HG02610 (cell line): ENCODE results near the gene MSI2.

Experiments
- ATAC-seq: cut with Tn5 transposase; IDR thresholded peaks from one replicate; pipeline ENCODE4 v1.9.1; 2021; ENCODE audit warnings: mild to moderate bottlenecking, moderate library complexity; ENCODE audit not compliant: unreplicated experiment

MSI2 gene

DNA sequence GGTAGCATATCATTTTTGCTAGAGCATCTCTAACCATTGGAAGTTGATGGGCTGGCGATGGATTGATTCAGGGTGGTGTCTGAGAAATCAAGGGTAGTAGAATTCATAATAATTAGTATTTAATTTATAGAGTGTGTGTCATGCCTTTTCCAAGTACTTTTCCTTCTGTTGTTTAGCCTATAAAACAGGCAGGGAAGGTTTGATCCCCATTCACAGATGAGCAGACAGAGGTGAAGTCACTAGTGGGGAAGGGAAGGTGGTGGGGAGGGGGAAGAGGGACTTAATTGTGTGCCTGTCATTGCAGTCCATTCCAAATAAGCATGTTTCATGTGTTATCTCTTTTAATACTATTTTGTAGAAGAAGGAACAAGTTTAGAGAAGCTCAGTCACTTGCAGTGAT, 131.3 kb downstream of the MSI2 start:
- ATAC-seq: no peak

DNA sequence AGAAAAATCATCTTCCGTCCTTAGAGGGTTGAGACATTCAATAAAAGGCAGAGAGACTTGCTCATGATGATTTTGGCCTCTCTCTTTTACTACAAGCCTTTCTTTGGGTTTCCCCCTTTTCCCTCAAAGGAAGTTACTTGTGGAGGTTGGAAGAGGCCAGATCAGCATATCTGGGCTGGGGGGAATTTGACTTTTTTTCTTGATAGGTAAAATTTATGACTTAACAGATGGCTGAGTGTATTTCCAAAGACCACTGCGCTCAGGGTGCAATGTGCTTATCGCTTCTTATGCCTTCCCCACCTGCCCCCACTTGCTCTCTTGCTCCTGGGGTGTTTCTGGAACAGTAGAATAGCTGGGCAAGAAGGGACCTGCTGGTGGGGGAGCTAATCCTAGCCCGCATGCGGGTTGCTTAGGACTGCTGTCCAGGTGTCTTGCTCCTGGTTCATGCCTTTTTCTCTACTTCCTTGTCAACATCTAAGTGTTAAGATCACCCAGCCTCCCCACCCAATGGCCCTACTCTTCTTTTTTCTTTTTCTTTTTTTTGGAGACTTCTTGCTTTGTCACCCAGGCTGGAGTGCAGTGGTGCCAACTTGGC, 131.9 kb downstream of the MSI2 start:
- ATAC-seq: no peak

DNA sequence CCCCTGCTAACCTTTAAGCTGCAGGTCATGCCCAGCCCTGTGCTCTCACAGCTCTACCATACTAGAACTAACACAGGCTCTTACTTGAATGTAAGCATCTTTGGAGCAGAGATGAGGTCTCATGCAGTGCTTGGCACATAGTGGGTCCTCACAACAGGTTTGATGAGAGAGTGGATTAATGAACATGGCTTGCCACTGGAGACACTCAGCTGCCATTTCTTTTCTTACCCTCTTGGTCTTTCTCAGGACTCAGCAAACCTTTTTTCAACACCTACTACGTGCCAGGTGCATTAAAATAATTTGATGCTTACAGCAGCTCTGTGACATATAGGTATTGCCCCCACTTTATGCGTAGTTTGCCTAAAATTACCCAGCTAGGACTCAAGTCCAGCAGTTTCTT, 133.2 kb downstream of the MSI2 start:
- no peak for ATAC-seq

DNA sequence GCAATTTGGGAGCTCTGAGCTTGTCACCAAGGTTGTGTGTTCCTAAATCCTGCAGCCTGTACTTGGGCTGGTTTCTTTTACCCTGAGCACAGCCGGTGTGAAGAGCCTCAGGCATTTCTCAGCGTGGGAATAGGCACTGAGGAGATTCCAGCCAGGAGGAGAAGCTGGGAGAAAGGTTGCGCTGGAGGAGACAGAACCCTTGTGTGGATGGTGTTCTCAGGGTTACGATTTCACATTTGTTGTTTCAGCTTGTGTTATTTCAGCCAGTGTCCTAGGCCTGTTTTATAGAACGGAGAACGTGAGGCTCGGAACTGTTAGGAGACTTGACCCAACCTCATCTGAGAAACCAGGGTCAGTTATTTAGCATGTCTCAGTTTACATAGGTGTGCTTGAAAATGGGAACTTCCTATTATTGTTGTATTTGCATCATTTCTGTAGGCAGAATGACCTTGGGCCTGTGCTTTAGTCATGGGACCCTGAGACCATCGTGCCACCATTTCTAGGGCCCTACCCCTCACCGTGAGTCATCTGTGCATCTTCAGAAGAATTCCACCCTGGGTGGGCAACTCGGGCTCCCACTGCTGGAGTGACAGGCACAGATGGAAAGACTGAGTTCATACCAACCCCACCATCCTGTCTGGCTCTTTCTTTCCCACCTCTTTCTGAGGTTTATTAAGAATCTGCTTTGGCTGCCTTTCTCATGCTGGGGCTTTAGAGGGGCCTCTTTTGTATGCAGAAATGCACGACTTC, 134.9 kb downstream of the MSI2 start:
- ATAC-seq: no peak

DNA sequence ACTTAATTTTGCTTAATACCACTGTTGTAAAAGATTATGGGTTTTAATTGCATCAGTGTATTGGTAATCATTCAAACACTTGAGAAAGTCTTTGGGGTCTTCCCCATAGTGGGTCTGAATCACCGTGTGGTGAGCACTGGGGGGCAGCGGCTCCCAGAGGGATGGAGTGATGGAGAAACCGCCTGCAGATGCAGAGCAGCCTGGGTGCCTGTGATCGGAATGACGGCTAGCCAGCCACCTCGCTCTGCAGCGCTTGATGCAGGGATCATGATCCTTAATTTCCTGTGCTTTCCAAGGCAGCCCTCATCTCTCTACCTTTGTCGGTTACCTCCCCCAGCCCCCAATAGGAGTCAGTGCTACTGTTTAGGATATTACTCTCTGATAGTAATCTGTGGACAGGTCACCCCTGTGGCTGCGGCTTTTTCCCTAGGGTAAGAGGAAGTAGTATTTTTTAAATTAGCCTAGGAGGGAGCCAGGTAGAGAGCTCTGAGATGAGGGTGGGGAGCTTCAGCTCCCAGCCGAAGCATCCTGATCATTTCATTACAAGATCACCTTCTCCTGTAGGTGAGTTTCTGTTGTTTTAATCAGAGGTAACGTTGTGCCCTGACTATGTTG, 135.6 kb downstream of the MSI2 start:
- ATAC-seq: no peak

DNA sequence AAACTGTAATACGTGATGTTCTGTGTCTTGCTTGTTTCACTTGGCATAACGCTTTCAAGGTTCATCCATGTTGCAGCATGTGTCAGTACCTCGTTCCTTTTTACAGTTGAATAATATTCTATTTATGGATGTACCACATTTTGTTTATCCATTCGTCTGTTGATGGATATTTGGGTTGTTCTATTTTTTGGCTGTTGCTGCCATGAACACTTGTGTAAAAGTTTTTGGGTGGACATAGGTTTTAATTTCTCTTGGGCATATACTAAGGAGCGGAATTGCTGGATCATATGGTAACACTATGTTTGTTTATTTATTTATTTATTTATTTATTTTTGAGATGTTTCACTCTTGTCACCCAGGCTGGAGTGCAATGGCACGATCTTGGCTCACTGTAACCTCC, 137.0 kb downstream of the MSI2 start:
- ATAC-seq: no peak

DNA sequence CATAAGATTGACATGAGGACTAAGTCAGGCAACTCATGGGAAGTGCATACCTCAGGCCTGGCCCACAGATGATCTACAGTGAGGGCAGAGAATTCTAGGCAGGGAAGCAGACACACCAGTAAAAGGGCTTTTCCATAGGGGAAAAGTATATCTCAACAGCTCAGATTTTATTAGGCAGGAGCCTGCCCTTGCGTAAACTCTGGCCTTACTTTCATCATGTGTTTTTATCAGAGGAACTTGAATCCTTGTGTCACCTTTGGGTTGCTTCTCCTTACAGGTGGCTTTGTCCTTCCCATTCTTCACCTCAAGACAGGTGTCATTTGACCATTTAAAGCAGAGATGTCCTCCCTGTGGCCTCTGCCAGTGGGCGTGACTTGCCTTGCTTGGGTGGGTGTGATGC, 138.1 kb downstream of the MSI2 start:
- no peak for ATAC-seq

DNA sequence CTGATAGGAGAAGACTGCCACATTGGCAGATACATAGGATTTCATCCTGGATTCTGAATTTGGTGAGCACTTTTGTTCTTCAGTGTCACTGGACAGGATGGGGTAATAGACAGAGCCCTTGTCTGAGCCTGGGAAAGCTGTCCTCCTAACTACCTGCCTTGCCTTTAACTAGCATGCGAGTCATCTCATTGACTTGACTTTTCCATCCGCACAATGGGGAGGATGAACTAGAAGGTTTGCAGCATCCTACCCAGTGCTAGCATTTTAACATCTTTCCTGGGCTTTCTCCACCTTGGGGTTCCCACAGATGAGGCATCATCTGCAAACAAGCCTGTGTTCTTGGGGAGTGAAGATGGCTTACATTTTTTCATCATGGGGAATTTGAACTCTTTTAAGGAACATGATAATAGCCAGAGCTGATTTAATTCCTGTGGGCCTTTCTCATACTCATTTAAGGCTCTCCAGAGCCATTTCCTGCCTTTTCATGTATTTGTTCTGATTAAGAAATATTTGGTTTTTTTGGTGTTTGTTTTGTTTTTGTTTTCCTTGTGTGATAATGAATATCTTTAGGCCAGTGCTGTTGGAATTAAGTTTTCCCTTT, 139.5 kb downstream of the MSI2 start:
- no peak for ATAC-seq

DNA sequence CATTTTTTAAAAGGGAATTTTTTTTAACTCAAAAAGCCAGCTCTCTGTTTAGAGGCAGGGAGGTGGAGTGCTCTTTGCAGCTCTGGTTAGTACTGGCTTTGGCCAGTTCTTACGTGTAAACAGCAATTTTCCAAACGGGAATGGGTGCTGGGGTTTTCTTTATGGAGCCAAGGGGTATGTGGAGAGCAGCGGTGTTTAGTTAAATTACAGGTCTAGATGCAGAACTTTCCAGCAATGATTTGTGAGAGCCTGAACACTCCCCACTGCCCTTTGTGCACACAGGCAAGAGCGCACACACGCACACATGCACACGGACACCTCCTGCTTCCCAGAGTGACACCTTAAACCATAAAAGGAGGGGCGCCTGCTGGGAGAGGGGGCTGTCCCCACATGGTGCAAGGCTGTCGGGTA, 140.2 kb downstream of the MSI2 start:
- ATAC-seq: no peak

DNA sequence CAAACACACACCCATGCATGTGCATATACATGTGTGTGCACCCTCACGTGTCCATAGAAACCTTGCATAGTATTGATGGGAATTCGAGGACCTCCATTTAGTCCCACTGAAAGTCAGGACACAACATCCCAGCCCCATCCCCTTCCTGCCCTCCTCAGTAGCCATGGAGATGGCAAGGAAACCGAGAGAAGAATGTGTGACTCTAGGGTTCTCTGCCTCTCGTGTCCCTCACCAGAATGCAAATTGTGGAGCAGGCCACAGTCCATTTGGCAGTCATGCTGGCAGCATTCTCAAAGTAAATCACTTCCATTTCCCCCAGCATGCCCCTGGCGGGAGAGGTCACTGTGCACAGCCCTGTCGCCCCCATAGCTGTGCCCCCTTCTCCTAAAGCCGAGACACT, 141.1 kb downstream of the MSI2 start:
- no peak for ATAC-seq

DNA sequence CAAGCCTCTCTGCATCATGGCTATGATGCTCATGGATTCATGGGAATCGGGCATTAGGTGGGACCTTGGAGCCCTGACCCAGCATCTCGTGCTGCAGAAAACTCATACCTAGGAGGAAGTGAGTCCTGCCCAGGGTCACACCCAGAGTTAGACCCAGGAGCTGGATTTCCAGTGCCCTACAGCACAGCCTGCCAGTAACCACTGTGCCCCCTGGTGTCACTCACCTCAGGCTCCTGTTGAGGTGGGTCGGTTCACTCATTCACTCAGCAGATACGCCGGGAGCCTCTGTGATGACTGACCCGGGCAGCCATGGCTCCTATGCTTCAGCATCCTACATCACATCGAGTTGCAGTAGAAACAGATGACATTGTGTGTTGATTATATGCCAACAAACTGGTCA, 143.4 kb downstream of the MSI2 start:
- ATAC-seq: no peak

DNA sequence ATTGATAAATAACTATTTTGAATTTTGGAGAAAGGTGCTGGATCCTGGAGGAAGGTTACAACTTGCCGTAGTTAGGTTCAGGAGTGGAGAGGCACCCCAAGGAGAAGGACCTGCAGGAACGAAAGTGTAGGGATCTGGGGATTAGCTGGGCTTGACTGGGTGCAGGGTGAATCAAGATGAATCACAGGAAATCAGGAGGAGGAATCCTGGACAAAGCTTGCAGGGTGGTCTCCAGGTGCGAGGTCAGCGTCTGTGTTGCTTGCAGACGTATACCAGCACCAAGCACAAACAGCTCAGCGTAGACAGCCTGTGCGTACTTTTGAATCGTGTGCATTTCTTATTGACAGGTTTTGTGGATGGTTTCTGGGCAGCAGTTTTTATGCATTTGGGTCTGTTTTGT, 144.3 kb downstream of the MSI2 start:
- no peak for ATAC-seq

DNA sequence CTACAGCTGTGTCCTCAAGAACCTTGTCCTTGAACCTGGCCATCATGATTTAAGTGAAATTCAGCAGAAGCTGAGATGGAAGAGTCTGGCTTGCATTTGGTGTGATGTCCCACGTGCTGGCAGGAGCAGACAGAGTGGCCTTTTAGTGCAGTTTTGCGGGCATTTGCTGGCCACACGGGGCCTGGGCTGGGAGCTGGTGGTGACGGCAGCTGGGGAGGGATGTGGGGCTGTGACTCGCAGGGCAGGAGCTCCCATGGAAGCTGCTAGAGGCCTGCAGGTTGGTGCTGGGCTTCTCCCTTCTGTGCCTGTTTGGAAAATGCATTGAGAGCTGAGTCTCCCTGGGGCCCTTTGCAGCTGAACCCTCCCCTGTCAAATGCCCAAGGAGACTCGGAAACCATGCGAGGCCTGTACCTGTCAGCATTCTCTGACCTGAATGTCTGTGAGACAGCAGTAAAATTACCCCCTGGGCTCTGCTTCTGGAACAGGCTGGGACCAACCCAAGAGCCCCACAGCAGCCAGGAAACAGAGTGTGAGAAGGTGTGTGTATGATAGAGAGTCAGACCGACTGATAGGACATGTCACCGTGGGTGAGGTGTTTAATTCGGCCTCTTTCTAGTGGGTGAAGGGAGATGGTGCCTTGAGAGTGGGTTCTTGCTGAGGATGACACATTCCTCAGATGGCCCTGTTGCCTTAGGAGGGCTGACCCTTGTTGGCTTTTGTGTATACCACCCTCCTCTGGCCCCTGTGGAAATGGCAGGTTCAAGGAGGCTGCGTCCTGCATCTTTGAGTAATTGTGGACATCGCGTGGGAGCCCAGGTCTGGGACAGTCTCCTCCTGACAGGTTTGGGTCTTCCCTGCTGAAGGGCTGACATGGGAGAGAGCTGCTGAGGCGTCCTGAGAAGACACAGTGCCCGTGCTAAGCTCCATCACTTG, 145.5 kb downstream of the MSI2 start:
- no peak for ATAC-seq

DNA sequence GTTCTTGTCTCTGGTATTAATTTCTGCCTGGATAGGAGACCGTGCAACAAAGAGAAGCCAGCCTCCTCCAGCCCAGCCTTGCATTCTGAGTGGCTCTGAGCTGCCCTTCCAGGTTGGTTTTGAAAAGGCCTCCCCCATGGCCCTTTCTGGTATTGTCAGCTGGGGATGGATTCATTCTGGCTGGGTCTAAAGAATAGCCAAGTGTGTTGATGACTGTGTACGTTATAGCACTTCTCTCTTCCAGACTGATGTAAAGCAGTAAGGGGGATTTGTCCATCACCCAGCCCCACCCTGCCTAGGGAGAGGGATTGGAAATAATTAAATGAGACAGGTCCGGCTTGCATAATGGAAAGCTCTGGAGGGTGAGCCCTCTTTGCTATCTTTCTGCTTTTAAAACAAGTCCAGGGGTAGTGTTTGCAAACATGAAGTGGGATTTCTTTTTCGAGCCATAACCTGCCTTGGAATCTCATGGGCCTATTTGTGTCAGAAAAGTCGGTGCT, 146.4 kb downstream of the MSI2 start:
- ATAC-seq: no peak

DNA sequence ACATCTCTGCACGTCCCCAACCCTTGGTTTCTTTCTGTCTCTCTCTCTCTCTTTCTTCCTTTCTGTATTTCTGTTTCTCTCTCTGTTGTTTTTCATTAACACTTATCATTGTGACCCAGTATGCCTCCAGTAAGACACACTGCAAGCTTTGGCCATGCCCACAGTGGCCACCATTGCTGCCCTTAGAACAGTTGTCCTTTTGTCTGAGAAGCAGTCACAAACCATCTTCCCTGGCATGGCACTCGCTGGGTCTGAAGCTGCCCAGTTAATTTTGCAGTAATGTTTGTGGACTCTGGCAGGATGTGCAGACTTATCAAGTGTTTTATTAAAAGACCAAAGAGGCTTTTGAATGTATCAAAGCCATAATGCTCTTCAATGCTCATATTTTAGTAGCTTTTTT, 146.9 kb downstream of the MSI2 start:
- ATAC-seq: no peak

DNA sequence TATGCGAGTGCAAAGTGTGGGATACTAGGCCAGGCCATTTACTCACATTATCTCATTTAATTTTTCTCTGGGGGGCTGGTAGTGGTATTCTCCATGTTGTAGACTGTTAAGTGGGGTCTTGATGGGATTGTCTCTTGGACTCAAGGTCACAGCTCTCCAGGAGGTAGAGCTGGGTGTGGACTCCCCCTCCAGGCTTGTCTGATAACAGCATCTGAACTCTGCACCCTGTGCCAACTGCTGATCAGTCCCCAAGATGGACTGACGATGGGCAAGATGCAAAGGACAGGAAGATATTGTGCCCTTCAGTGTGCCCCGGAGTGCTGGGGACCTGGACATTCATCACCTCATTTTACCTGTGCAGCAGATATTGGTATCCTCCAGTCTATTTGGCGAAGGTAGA, 147.8 kb downstream of the MSI2 start:
- no peak for ATAC-seq

DNA sequence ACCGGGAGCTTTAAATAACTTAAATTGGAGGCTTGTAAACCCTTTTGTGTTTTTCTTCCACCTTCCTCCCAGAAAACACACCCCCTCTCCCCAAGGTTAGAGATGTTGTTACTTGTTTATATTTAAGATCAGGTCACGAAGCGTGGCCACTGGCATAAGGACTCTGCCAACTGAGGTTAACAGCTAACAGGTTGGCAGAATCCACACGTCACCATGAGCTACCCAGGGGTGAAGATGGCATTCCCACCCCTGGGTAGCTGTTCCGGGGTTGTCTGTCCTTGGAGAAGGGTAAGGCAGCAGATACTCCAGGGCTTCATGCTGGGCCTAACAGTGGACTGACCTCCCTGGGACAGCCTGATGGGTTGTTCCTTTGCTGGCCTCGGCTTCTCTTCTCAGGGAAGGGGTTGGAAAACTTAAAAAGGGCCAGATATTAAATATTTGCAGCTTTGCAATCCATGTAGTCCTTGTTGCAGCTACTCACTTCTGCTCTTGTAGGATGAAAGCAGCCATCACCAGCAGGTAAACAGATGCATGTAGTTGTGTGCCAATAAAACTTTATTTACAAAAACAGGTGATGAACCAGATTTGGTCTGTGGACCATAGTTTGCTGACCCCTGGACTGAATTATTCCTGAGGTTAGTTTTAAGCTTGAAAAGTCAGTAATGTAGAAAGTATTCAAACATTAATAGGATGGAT, 148.6 kb downstream of the MSI2 start:
- no peak for ATAC-seq

DNA sequence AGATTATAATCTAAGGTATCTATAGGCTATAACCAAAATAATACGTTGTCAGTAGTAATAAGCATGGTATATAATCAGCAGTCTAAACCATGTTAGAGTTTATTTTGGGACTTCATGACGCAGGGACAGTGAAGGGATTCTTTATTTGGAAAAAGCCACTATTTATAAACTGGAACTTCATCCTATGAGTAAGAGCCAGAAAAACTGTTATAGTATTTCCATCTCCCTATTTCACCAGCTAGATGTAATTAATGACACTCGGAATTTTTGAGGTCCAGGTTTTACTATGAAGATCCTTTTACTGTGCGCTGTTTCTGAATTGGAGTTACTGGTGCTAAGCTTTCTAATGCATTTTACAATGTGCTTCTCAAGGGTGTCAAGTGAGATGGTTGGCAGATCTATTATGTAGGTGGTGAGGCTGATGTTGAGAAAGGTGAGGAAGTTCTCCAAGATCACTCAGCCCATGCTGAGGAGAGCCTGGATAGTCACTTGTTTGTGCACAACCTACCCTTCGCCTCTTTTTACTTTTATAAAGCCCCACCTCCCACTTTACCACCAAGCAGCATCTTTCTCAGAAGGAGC, 149.3 kb downstream of the MSI2 start:
- no peak for ATAC-seq

DNA sequence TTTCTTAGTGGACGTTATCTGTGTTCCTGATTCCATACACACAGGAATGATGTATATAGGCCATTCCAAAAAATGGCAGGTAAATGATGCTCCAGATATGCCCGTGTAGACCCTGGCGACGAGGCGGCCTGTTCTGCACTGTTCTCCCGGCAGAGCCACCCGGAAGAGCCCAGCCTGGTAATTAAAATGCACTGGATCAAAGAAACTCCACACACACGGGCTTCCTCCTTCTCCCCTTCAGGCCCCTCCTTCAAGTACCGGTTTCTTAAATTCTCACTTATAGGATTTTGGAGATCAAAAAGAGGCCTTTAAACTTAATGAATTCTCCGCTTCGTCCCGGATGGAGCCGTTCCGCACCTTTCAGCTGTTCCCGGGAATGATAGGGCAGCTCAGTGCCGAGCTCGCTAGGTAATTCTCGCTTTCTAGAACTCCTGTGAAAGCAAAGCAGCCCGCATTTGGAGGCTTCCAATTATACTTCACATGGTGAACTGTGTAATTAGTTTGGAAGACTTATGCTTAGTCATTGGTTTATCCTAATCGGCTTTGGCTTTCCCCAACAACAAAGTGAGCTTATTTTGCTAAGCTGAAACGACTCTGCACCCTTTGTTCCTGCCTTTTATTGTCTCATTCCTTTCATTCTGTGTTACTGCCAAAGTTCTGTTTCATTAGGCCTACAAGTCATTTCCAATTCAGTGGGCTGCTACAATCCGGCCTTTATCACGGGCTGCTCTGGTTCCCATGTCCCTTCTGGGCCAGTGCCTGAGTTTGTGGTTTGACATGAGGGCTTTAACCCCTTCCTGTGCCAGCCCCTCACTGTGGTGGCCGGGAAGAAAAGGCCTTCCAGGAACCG, 150.0 kb downstream of the MSI2 start:
- ATAC-seq: no peak
